GM20000 (cell line): ENCODE data around the gene LEPROT.

Experiments
- DNase-seq: peaks from one replicate; pipeline ENCODE4 v3.0.0; 2012; ENCODE audit warnings: low spot score
- CTCF ChIP-seq: IDR thresholded peaks from 2 replicates; pipeline ENCODE4 v1.5.1; 2012; ENCODE audit warnings: mild to moderate bottlenecking, control low read depth; ENCODE audit errors: extremely low read depth, missing control alignments

Gene LEPROT

GRCh38 chr1:65469889-65470340, 49.4 kb downstream of the LEPROT start:
- TF ChIP-seq CTCF, result no peak
- DNase-seq, result no peak

GRCh38 chr1:65470766-65471165, 50.3 kb downstream of the LEPROT start:
- DNase-seq, result no peak

GRCh38 chr1:65471213-65471833, 50.9 kb downstream of the LEPROT start:
- TF ChIP-seq CTCF, result no peak
- DNase-seq, result no peak

More at GRCh38 chr1:65470766-65471165, 50.3 kb downstream of the LEPROT start:
- TF ChIP-seq CTCF, result no peak

GRCh38 chr1:65471861-65472332, 51.4 kb downstream of the LEPROT start:
- DNase-seq, result no peak
- TF ChIP-seq CTCF, result no peak

- no peak for TF ChIP-seq CTCF
- DNase-seq, result no peak
These were observed 55.9 kb downstream of the LEPROT start for GRCh38 chr1:65476327-65476726.

GRCh38 chr1:65477414-65478378, 57.2 kb downstream of the LEPROT start:
- TF ChIP-seq CTCF, result no peak
- DNase-seq, result no peak
